ENCODE measurements around the gene ADAM23. TPM values are rescaled to one million over a fixed set of nuclear protein-coding genes. Genes with fewer than 3 reads are reported as not detected.

ADAM23 gene
- total RNA-seq, 1 donor from 2014 or later: 0.86 TPM

- no peaks in the 10 kb centered on the region for H3K4me1 Mint-ChIP-seq
- DNase-seq (no peak), ATAC-seq (ENCODE audit: low read depth) (no peak)
- H3K36me3 Mint-ChIP-seq (ENCODE audit: low read depth): no peaks in the 10 kb centered on the region
- H3K9me3 Mint-ChIP-seq: no peaks in the 10 kb centered on the region
- no peak for TF ChIP-seq CTCF (IDR thresholded peaks at IDR 0.05)
- no peak overlapping the region for H3K4me3 Mint-ChIP-seq
- H3K27me3 Mint-ChIP-seq: no peaks in the 10 kb centered on the region
- ChIA-PET POLR2A (no interaction called here), CTCF (interaction anchor here (1.1 kb wide), 1 partner anchor 8 kb away, joined by 5 read pairs; no protein-coding TSS in a partner anchor)
- H3K27ac Mint-ChIP-seq: no peak overlapping the region
- intact Hi-C loops (cut with micrococcal nuclease): loop anchor here (5.0 kb wide), 1 partner anchor 922 kb away; no protein-coding TSS in a partner anchor
Observed at GRCh38 chr2:206555721-206556120, 112.4 kb downstream of the ADAM23 start.

GRCh38 chr2:206556357-206556949 lies 113.1 kb downstream of the ADAM23 start:
- CTCF ChIA-PET: interaction anchor here (0.6 to 1.1 kb wide), 2 partner anchors 9 to 164 kb away, joined by 3 to 5 read pairs; no protein-coding TSS in a partner anchor
- no peaks in the 10 kb centered on the region for H3K36me3 Mint-ChIP-seq (ENCODE audit: low read depth)
- no peak for DNase-seq
- H3K9me3 Mint-ChIP-seq: no peaks in the 10 kb centered on the region
- H3K4me3 Mint-ChIP-seq: no peak overlapping the region
- ATAC-seq (ENCODE audit: low read depth): no peak
- no peak for TF ChIP-seq CTCF (IDR thresholded peaks at IDR 0.05)
- H3K27me3 Mint-ChIP-seq: no peaks in the 10 kb centered on the region
- no peak overlapping the region for H3K27ac Mint-ChIP-seq
- POLR2A ChIA-PET: no interaction called here
- no peaks in the 10 kb centered on the region for H3K4me1 Mint-ChIP-seq
- intact Hi-C loops (cut with micrococcal nuclease): loop anchor here (5.0 kb wide), 1 partner anchor 921 kb away; no protein-coding TSS in a partner anchor

- DNase-seq (no peak), ATAC-seq (ENCODE audit: low read depth) (no peak)
- intact Hi-C loops (cut with micrococcal nuclease): loop anchor here (5.0 kb wide), 1 partner anchor 920 kb away; no protein-coding TSS in a partner anchor
- Mint-ChIP-seq H3K9me3 (no peaks in the 10 kb centered on the region), H3K36me3 (ENCODE audit: low read depth) (no peaks in the 10 kb centered on the region), H3K4me1 (no peaks in the 10 kb centered on the region), H3K27me3 (no peaks in the 10 kb centered on the region), H3K27ac (no peak overlapping the region), H3K4me3 (no peak overlapping the region)
- TF ChIP-seq CTCF (IDR thresholded peaks at IDR 0.05): no peak
- CTCF ChIA-PET: interaction anchor here (0.6 to 1.2 kb wide), 2 partner anchors 9 to 165 kb away, joined by 3 to 4 read pairs; no protein-coding TSS in a partner anchor
- POLR2A ChIA-PET: no interaction called here
Observed at GRCh38 chr2:206557321-206557720, 114.0 kb downstream of the ADAM23 start.

GRCh38 chr2:206558492-206558891 lies 115.2 kb downstream of the ADAM23 start:
- H3K27me3 Mint-ChIP-seq: no peaks in the 10 kb centered on the region
- H3K4me3 Mint-ChIP-seq: no peak overlapping the region
- no peak overlapping the region for H3K27ac Mint-ChIP-seq
- no peaks in the 10 kb centered on the region for H3K9me3 Mint-ChIP-seq
- DNase-seq (no peak), ATAC-seq (ENCODE audit: low read depth) (no peak)
- ChIA-PET CTCF (interaction anchor here (1.2 to 1.6 kb wide), 2 partner anchors 11 to 166 kb away, joined by 4 to 6 read pairs; no protein-coding TSS in a partner anchor), POLR2A (no interaction called here)
- no peaks in the 10 kb centered on the region for H3K4me1 Mint-ChIP-seq
- intact Hi-C loops (cut with micrococcal nuclease): loop anchor here (5.0 kb wide), 1 partner anchor 919 kb away; no protein-coding TSS in a partner anchor
- TF ChIP-seq CTCF (IDR thresholded peaks at IDR 0.05): no peak
- H3K36me3 Mint-ChIP-seq (ENCODE audit: low read depth): no peaks in the 10 kb centered on the region

GRCh38 chr2:206561962-206562361 lies 118.6 kb downstream of the ADAM23 start:
- intact Hi-C loops (cut with micrococcal nuclease): no loop called here
- no peak for TF ChIP-seq CTCF (IDR thresholded peaks at IDR 0.05)
- ATAC-seq (ENCODE audit: low read depth) (no peak), DNase-seq (no peak)
- Mint-ChIP-seq H3K36me3 (ENCODE audit: low read depth) (no peaks in the 10 kb centered on the region), H3K4me1 (no peaks in the 10 kb centered on the region), H3K9me3 (no peaks in the 10 kb centered on the region), H3K27me3 (no peaks in the 10 kb centered on the region), H3K27ac (no peak overlapping the region), H3K4me3 (no peak overlapping the region)
- ChIA-PET CTCF (no interaction called here), POLR2A (no interaction called here)
